Trophoblast cell (in vitro differentiated cells and primary cell): ENCODE data around the gene GJA4.
A peak's percentile ranks its signal among the peaks of the same experiment; 100 is the strongest.

Experiments
- DNase-seq, 2 donors: peaks; one replicate each; pipeline ENCODE4 v3.0.0-alpha.2; 2016
- H2AFZ ChIP-seq: 2 replicates; pipeline ENCODE4 v1.6.1; 2013; ENCODE audit warnings: low read length, moderate library complexity, mild to moderate bottlenecking; ENCODE audit not compliant: insufficient read depth, poor library complexity
- H2AK5ac ChIP-seq: 2 replicates; pipeline ENCODE4 v1.6.1; 2013; ENCODE audit warnings: mild to moderate bottlenecking, low read length
- H2BK120ac ChIP-seq: 2 replicates; pipeline ENCODE4 v1.6.1; 2013; ENCODE audit warnings: low read length, mild to moderate bottlenecking, moderate library complexity; ENCODE audit not compliant: insufficient read depth, poor library complexity
- H2BK12ac ChIP-seq: 2 replicates; pipeline ENCODE4 v1.6.1; 2013; ENCODE audit warnings: mild to moderate bottlenecking, low read length, moderate library complexity
- H2BK5ac ChIP-seq: 2 replicates; pipeline ENCODE4 v1.6.1; 2013; ENCODE audit warnings: low read length, low read depth, moderate library complexity, mild to moderate bottlenecking; ENCODE audit not compliant: poor library complexity
- H3K14ac ChIP-seq: 2 replicates; pipeline ENCODE4 v1.6.1; 2013; ENCODE audit warnings: mild to moderate bottlenecking, low read length
- H3K18ac ChIP-seq: 2 replicates; pipeline ENCODE4 v1.6.1; 2013; ENCODE audit warnings: mild to moderate bottlenecking, low read length
- H3K23ac ChIP-seq: 2 replicates; pipeline ENCODE4 v1.6.1; 2013; ENCODE audit warnings: low read length
- H3K27ac ChIP-seq: 2 replicates; pipeline ENCODE4 v1.5.1; 2013; ENCODE audit warnings: low read depth, mild to moderate bottlenecking, inconsistent platforms, low read length, moderate library complexity
- H3K27me3 ChIP-seq: 2 replicates; pipeline ENCODE4 v1.6.1; 2013; ENCODE audit warnings: inconsistent platforms, mild to moderate bottlenecking, low read length, moderate library complexity; ENCODE audit not compliant: insufficient read depth
- H3K36me3 ChIP-seq, 2 experiments: 1 replicate in 1 of 2; 2 replicates in 1 of 2; pipeline ENCODE4 v1.6.1; 2013; ENCODE audit warnings: low read length in 2 of 2, mild to moderate bottlenecking in 2 of 2, moderate library complexity in 1 of 2; ENCODE audit not compliant: insufficient read depth in 2 of 2, control insufficient read depth in 1 of 2
- H3K4ac ChIP-seq: 2 replicates; pipeline ENCODE4 v1.6.1; 2013; ENCODE audit warnings: low read depth, mild to moderate bottlenecking, low read length, moderate library complexity
- H3K4me1 ChIP-seq, 2 experiments: 1 replicate in 1 of 2; 2 replicates in 1 of 2; pipeline ENCODE4 v1.6.1; 2013; ENCODE audit warnings: low read length in 2 of 2, mild to moderate bottlenecking in 2 of 2, moderate library complexity in 1 of 2; ENCODE audit not compliant: insufficient read depth in 2 of 2, control insufficient read depth in 1 of 2
- H3K4me2 ChIP-seq: 2 replicates; pipeline ENCODE4 v1.6.1; 2013; ENCODE audit warnings: inconsistent platforms, mild to moderate bottlenecking, low read length, moderate library complexity
- H3K4me3 ChIP-seq: 2 replicates; pipeline ENCODE4 v1.5.1; 2013; ENCODE audit warnings: mild to moderate bottlenecking, low read depth, low read length, inconsistent platforms
- H3K79me1 ChIP-seq: one replicate; pipeline ENCODE4 v1.6.1; 2013; ENCODE audit warnings: low read length
- H3K79me2 ChIP-seq: 2 replicates; pipeline ENCODE4 v1.6.1; 2013; ENCODE audit warnings: low read length, mild to moderate bottlenecking; ENCODE audit not compliant: control insufficient read depth, insufficient read depth, poor library complexity
- H3K9ac ChIP-seq: 2 replicates; pipeline ENCODE4 v1.6.1; 2013; ENCODE audit warnings: mild to moderate bottlenecking, low read length
- H3K9me3 ChIP-seq: 2 replicates; pipeline ENCODE4 v1.6.1; 2013; ENCODE audit warnings: low read depth, mild to moderate bottlenecking, control low read depth, inconsistent platforms, low read length; ENCODE audit not compliant: insufficient read depth
- H4K12ac ChIP-seq: 2 replicates; pipeline ENCODE4 v1.6.1; 2013; ENCODE audit warnings: low read depth, mild to moderate bottlenecking, low read length, moderate library complexity
- H4K8ac ChIP-seq: 2 replicates; pipeline ENCODE4 v1.6.1; 2013; ENCODE audit warnings: low read depth, mild to moderate bottlenecking, low read length, moderate library complexity
- H4K91ac ChIP-seq: one replicate; pipeline ENCODE4 v1.6.1; 2013; ENCODE audit warnings: low read depth, mild to moderate bottlenecking, low read length, moderate library complexity
- WGBS: extraction: QIAGEN DNeasy Blood & Tissue Kit; methylation state at CpG from one replicate; pipeline ENCODE4 v1.1.7; 2013; ENCODE audit warnings: missing lambda C conversion rate; ENCODE audit not compliant: insufficient read length, insufficient coverage; ENCODE audit errors: extremely low coverage; 5-methylcytosine and 5-hydroxymethylcytosine counted together

The GJA4 gene

GRCh38 chr1:34761776-34762307 is 31.0 kb upstream of the GJA4 start:
- Histone ChIP-seq H2AFZ (no peak overlapping the region), H2BK12ac (no peak overlapping the region), H2AK5ac (no peak overlapping the region), H3K27ac (no peak overlapping the region), H3K9ac (no peak overlapping the region), H4K8ac (no peak overlapping the region), H3K4me1 (peaks cover 13 to 14% of the 10 kb centered on the region in 2 experiments), H4K12ac (no peak overlapping the region), H3K79me2 (no peaks in the 10 kb centered on the region), H3K4ac (no peak overlapping the region), H3K79me1 (peaks cover 2% of the 10 kb centered on the region), H2BK5ac (no peak overlapping the region), H3K4me2 (no peak overlapping the region), H3K27me3 (no peaks in the 10 kb centered on the region), H3K23ac (no peak overlapping the region), H3K14ac (no peak overlapping the region), H3K9me3 (peaks cover 10% of the 10 kb centered on the region), H3K18ac (no peak overlapping the region), H2BK120ac (no peak overlapping the region), H3K4me3 (no peak overlapping the region), H4K91ac (no peak overlapping the region), H3K36me3 (no peaks in the 10 kb centered on the region)
- no CpG with 5 or more reads among the region's 13 CpGs for WGBS
- DNase-seq = no peak

- Histone ChIP-seq H2BK12ac (no peak overlapping the region), H3K9me3 (peaks cover 7% of the 10 kb centered on the region)
- no CpG with 5 or more reads among the region's 7 CpGs for WGBS
Measured at GRCh38 chr1:34762474-34763141, 30.2 kb upstream of the GJA4 start.

DNA sequence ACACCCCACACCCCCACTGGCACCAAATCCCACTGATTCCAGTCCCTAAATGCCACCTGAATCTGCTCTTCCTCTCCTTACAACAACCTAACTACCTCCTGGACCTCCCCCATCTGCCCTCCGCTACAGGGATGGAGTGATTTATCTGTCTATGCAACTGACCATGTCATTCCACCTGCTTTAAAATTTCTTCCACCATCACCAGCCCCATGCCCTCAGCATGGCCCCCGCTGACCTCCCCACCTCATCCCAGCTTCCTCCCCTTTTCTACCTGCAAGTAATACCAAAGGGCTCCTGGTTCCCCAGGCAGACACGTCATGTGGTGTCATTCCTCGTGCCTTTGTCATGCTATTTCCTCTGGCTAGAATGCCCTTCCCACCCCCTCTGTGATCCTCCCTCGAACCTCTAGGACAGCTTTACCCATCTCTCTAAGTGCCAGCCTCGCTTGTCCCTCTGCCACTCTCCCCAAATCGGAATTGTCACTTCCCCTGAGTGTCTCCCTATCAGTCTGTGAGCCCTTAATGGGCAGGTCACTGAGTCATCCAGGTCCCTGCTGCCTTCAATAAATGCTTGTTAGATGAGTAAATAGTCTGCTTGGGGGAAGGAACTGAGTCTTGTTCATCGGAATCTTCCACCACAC is 29.5 kb upstream of the GJA4 start:
- H2AFZ ChIP-seq = no peak overlapping the region
- H3K27me3 ChIP-seq = no peaks in the 10 kb centered on the region
- H2BK5ac ChIP-seq = no peak overlapping the region
- H3K9me3 ChIP-seq = peaks cover 7% of the 10 kb centered on the region
- no peak overlapping the region for H3K4me3 ChIP-seq
- no peak overlapping the region for H4K91ac ChIP-seq
- H3K79me2 ChIP-seq = no peaks in the 10 kb centered on the region
- H3K18ac ChIP-seq = no peak overlapping the region
- WGBS = no CpG with 5 or more reads among the region's 8 CpGs
- no peak overlapping the region for H4K8ac ChIP-seq
- peaks cover 2% of the 10 kb centered on the region for H3K79me1 ChIP-seq
- H3K4me1 ChIP-seq = peaks cover 13 to 14% of the 10 kb centered on the region in 2 experiments
- H3K4ac ChIP-seq = no peak overlapping the region
- no peak overlapping the region for H2BK12ac ChIP-seq
- H3K27ac ChIP-seq = peak overlapping the region; percentile 2
- no peak overlapping the region for H4K12ac ChIP-seq
- H3K23ac ChIP-seq = no peak overlapping the region
- no peak overlapping the region for H3K9ac ChIP-seq
- H3K36me3 ChIP-seq = no peaks in the 10 kb centered on the region
- H3K4me2 ChIP-seq = peak overlapping the region; percentile 42
- DNase-seq = peak; percentile 79 to 83
- no peak overlapping the region for H2AK5ac ChIP-seq
- H2BK120ac ChIP-seq = no peak overlapping the region
- H3K14ac ChIP-seq = no peak overlapping the region

More at GRCh38 chr1:34762474-34763141, 30.2 kb upstream of the GJA4 start:
- DNase-seq = peak in 1 of 2 donors; percentile 12
- no peak overlapping the region for H3K4ac ChIP-seq
- H3K27me3 ChIP-seq = no peaks in the 10 kb centered on the region
- no peak overlapping the region for H4K8ac ChIP-seq
- no peak overlapping the region for H4K91ac ChIP-seq
- peaks cover 2% of the 10 kb centered on the region for H3K79me1 ChIP-seq
- H2AFZ ChIP-seq = no peak overlapping the region
- H3K4me3 ChIP-seq = no peak overlapping the region
- no peak overlapping the region for H3K4me2 ChIP-seq
- no peak overlapping the region for H4K12ac ChIP-seq
- H3K18ac ChIP-seq = no peak overlapping the region
- H3K27ac ChIP-seq = no peak overlapping the region
- no peak overlapping the region for H2BK5ac ChIP-seq
- no peak overlapping the region for H3K9ac ChIP-seq
- no peaks in the 10 kb centered on the region for H3K36me3 ChIP-seq
- no peak overlapping the region for H3K14ac ChIP-seq
- H2AK5ac ChIP-seq = no peak overlapping the region
- H3K79me2 ChIP-seq = no peaks in the 10 kb centered on the region
- no peak overlapping the region for H2BK120ac ChIP-seq
- no peak overlapping the region for H3K23ac ChIP-seq
- peaks cover 13 to 14% of the 10 kb centered on the region in 2 experiments for H3K4me1 ChIP-seq

DNA sequence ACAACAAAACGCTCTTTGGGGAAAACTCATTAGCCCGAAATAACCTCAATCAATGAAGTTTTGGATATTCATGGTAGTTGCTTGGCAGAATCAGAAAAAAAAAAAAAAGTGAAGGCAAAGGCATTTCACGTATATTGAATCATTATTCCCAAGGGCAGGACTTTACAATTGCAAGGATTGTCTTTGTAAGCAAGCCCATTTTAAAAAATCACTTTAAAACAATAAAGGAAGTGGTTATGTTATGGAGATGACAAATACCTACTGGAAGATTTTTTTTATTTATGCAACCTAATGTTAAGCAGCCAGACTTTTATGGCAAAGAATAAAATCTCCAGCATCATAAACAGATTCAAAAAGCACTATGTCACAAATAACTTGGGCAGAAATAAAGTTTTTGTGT is 23.9 kb upstream of the GJA4 start:
- H3K27me3 ChIP-seq = no peaks in the 10 kb centered on the region

More for the DNA sequence above, 23.9 kb upstream of the GJA4 start:
- Histone ChIP-seq H3K14ac (no peak overlapping the region), H3K4ac (no peak overlapping the region), H4K8ac (no peak overlapping the region), H2BK120ac (no peak overlapping the region), H3K27ac (no peak overlapping the region), H3K36me3 (no peaks in the 10 kb centered on the region), H2AFZ (no peak overlapping the region), H3K4me2 (no peak overlapping the region), H3K9me3 (no peaks in the 10 kb centered on the region), H3K4me3 (no peak overlapping the region), H3K79me2 (no peaks in the 10 kb centered on the region), H2BK12ac (no peak overlapping the region), H4K12ac (no peak overlapping the region), H2BK5ac (no peak overlapping the region), H3K9ac (no peak overlapping the region), H3K23ac (no peak overlapping the region), H3K79me1 (no peaks in the 10 kb centered on the region), H4K91ac (no peak overlapping the region), H2AK5ac (no peak overlapping the region), H3K18ac (no peak overlapping the region), H3K4me1 (peaks cover 2 to 3% of the 10 kb centered on the region in 2 experiments)
- no CpG with 5 or more reads among the region's 3 CpGs for WGBS
- DNase-seq = no peak
